ENCODE measurements around the gene SCARB1. TPM values are rescaled to one million over a fixed set of nuclear protein-coding genes. Genes with fewer than 3 reads are reported as not detected.
A peak's percentile ranks its signal among the peaks of the same experiment; 100 is the strongest.

Gene SCARB1
- total RNA-seq, 1 experiment from 2014 or later, result 68.3 TPM

DNA sequence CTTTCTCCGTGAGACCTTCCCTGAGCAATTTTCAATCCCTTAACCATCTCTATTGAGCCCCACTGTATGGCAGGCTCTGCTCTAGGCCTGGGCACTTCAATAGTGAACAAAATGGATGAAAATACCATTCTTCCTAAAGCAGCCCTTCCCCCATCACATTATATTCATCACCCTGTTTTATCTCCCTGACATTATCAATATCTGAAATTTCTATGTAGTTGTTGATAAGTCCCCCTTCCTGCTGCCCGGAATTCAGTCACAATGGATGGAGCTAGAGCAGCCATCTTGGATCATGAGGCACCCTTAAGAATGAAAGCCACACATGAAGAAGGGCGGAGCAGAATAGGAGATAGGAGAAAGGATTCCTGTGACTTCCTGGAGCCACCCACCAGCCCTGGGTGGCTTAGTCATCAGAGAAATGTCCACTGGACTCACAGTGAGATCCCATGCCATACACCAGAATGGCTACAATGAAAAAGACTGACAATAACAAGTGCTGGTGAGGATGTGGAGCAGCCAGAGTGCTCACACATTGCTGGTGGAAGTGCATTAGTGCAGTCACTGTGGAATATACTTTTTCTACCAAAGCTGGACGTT is 33.9 kb downstream of the SCARB1 start:
- DNase-seq (ENCODE audit: low spot score) (no peak), ATAC-seq (no peak)
- POLR2A ChIA-PET, result no interaction called here
- Mint-ChIP-seq H3K27ac (no peak overlapping the region), H3K4me1 (peaks cover 48% of the 10 kb centered on the region), H3K27me3 (ENCODE audit: low read depth) (no peaks in the 10 kb centered on the region), H3K36me3 (peaks cover 9% of the 10 kb centered on the region; the same call in 1 of the 2 replicates), H3K4me3 (no peak overlapping the region), H3K9me3 (peaks cover 11% of the 10 kb centered on the region)
- CTCF ChIA-PET, result no interaction called here
- TF ChIP-seq ZBTB43 (CRISPR knock-in tag; IDR thresholded peaks at IDR 0.05) (no peak), FOXJ3 (CRISPR knock-in tag; IDR thresholded peaks at IDR 0.05; ENCODE audit: borderline replicate concordance) (no peak), SOX15 (CRISPR knock-in tag; IDR thresholded peaks at IDR 0.05) (no peak), JAZF1 (CRISPR knock-in tag; IDR thresholded peaks at IDR 0.05) (no peak)

GRCh38 chr12:124829008-124829707 is 34.5 kb downstream of the SCARB1 start:
- DNase-seq (ENCODE audit: low spot score), result no peak
- no peak for ATAC-seq
- peaks cover 51% of the 10 kb centered on the region for H3K4me1 Mint-ChIP-seq
- POLR2A ChIA-PET, result no interaction called here
- H3K27me3 Mint-ChIP-seq (ENCODE audit: low read depth), result no peaks in the 10 kb centered on the region
- peaks cover 9% of the 10 kb centered on the region; the same call in 1 of the 2 replicates for H3K36me3 Mint-ChIP-seq
- H3K27ac Mint-ChIP-seq, result peak overlapping the region; percentile 46
- TF ChIP-seq EMX1 (CRISPR knock-in tag; IDR thresholded peaks at IDR 0.05) (no peak), TEAD1 (CRISPR knock-in tag; IDR thresholded peaks at IDR 0.05) (no peak), ELF4 (CRISPR knock-in tag; IDR thresholded peaks at IDR 0.05; ENCODE audit: low read depth) (no peak), SOX15 (CRISPR knock-in tag; IDR thresholded peaks at IDR 0.05) (no peak), ESRRA (CRISPR knock-in tag; IDR thresholded peaks at IDR 0.05; ENCODE audit: borderline replicate concordance) (no peak), ZNF423 (CRISPR knock-in tag; IDR thresholded peaks at IDR 0.05) (no peak), MLX (CRISPR knock-in tag; IDR thresholded peaks at IDR 0.05) (no peak), ZNF232 (CRISPR knock-in tag; IDR thresholded peaks at IDR 0.05) (no peak), SMAD4 (CRISPR knock-in tag; IDR thresholded peaks at IDR 0.05) (no peak), IRF2 (CRISPR knock-in tag; IDR thresholded peaks at IDR 0.05; ENCODE audit: borderline replicate concordance, low read depth) (no peak), SP1 (CRISPR knock-in tag; conservative IDR thresholded peaks at IDR 0.05) (no peak), ZNF138 (CRISPR knock-in tag; conservative IDR thresholded peaks at IDR 0.05) (no peak)
- TF ChIP-seq, protein P1, sequence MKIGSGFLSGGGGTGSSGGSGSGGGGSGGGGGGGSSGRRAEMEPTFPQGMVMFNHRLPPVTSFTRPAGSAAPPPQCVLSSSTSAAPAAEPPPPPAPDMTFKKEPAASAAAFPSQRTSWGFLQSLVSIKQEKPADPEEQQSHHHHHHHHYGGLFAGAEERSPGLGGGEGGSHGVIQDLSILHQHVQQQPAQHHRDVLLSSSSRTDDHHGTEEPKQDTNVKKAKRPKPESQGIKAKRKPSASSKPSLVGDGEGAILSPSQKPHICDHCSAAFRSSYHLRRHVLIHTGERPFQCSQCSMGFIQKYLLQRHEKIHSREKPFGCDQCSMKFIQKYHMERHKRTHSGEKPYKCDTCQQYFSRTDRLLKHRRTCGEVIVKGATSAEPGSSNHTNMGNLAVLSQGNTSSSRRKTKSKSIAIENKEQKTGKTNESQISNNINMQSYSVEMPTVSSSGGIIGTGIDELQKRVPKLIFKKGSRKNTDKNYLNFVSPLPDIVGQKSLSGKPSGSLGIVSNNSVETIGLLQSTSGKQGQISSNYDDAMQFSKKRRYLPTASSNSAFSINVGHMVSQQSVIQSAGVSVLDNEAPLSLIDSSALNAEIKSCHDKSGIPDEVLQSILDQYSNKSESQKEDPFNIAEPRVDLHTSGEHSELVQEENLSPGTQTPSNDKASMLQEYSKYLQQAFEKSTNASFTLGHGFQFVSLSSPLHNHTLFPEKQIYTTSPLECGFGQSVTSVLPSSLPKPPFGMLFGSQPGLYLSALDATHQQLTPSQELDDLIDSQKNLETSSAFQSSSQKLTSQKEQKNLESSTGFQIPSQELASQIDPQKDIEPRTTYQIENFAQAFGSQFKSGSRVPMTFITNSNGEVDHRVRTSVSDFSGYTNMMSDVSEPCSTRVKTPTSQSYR (CRISPR knock-in tag; IDR thresholded peaks at IDR 0.05), result no peak
- TF ChIP-seq, protein P2, sequence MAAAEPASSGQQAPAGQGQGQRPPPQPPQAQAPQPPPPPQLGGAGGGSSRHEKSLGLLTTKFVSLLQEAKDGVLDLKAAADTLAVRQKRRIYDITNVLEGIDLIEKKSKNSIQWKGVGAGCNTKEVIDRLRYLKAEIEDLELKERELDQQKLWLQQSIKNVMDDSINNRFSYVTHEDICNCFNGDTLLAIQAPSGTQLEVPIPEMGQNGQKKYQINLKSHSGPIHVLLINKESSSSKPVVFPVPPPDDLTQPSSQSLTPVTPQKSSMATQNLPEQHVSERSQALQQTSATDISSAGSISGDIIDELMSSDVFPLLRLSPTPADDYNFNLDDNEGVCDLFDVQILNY (CRISPR knock-in tag; IDR thresholded peaks at IDR 0.05), result no peak
- TF ChIP-seq, protein P3, sequence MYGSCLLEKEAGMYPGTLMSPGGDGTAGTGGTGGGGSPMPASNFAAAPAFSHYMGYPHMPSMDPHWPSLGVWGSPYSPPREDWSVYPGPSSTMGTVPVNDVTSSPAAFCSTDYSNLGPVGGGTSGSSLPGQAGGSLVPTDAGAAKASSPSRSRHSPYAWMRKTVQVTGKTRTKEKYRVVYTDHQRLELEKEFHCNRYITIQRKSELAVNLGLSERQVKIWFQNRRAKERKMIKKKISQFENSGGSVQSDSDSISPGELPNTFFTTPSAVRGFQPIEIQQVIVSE (CRISPR knock-in tag; IDR thresholded peaks at IDR 0.05; ENCODE audit: borderline replicate concordance), result no peak
- TF ChIP-seq, protein P4, sequence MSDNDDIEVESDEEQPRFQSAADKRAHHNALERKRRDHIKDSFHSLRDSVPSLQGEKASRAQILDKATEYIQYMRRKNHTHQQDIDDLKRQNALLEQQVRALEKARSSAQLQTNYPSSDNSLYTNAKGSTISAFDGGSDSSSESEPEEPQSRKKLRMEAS (CRISPR knock-in tag; IDR thresholded peaks at IDR 0.05), result no peak
- TF ChIP-seq, protein P5, sequence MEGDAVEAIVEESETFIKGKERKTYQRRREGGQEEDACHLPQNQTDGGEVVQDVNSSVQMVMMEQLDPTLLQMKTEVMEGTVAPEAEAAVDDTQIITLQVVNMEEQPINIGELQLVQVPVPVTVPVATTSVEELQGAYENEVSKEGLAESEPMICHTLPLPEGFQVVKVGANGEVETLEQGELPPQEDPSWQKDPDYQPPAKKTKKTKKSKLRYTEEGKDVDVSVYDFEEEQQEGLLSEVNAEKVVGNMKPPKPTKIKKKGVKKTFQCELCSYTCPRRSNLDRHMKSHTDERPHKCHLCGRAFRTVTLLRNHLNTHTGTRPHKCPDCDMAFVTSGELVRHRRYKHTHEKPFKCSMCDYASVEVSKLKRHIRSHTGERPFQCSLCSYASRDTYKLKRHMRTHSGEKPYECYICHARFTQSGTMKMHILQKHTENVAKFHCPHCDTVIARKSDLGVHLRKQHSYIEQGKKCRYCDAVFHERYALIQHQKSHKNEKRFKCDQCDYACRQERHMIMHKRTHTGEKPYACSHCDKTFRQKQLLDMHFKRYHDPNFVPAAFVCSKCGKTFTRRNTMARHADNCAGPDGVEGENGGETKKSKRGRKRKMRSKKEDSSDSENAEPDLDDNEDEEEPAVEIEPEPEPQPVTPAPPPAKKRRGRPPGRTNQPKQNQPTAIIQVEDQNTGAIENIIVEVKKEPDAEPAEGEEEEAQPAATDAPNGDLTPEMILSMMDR (IDR thresholded peaks at IDR 0.05), result no peak
- no peak overlapping the region for H3K4me3 Mint-ChIP-seq
- CTCF ChIA-PET, result no interaction called here
- H3K9me3 Mint-ChIP-seq, result peaks cover 11% of the 10 kb centered on the region

All from WTC11 (cell line).